Measurements from ENCODE around the gene NFKBIE. TPM values are rescaled to one million over a fixed set of nuclear protein-coding genes. Genes with fewer than 3 reads are reported as not detected.

NFKBIE gene
- total and polyA plus RNA-seq, 9 of the 15 experiments (the other 6 are each of a cell fraction or from before 2014, with no cell fraction given) = 2.1 to 16.4 (median 11.7) TPM

DNA sequence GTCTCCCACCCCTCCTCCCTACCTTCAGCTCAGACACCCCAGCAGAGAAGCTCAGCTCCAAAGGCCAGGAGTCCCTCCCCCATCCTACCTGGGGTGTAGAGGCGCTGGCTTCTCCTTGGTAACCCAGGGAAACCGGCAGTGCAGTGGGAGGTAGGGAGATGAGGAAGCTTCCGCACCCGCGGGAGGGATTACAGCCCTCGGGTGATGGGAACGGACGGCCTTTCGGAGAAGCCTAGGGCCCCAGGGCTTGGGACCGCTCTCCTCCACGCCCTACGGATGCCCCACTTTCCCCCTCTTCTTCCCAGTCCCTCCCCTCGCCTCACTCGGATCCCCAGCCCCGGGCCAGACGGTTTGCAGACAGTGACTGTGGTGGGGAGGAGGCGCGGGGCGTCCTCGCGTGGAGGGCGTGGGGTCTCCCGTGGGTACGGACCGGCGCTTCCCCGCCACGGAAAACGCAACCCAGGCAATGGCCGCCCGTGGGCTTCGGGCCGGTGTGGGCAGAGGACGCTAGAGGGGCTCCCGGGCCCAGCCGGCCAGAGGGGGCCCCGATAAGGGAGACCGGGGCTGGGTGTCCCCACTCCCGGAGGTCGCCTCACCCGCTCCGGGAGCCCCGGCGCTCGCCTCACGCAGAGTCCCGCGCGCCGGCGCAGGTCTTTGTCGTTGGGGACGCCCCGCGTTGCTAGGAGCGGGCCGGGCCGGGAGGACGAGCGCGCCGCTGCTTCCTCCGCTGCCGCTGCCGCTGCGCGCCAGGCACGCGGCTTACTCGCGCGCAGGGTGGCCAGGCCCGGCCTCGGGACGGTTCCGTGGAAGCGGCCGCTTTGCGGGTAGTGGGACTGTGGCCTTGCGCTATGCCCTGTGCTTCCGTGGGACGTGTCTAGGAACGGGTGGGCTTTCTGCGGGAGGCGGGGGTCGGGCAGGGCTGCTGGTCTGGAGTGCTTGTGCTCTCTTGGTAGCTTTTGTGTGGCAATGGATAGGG is 32.0 kb upstream of the NFKBIE start (continued):
- TF ChIP-seq, protein P1, sequence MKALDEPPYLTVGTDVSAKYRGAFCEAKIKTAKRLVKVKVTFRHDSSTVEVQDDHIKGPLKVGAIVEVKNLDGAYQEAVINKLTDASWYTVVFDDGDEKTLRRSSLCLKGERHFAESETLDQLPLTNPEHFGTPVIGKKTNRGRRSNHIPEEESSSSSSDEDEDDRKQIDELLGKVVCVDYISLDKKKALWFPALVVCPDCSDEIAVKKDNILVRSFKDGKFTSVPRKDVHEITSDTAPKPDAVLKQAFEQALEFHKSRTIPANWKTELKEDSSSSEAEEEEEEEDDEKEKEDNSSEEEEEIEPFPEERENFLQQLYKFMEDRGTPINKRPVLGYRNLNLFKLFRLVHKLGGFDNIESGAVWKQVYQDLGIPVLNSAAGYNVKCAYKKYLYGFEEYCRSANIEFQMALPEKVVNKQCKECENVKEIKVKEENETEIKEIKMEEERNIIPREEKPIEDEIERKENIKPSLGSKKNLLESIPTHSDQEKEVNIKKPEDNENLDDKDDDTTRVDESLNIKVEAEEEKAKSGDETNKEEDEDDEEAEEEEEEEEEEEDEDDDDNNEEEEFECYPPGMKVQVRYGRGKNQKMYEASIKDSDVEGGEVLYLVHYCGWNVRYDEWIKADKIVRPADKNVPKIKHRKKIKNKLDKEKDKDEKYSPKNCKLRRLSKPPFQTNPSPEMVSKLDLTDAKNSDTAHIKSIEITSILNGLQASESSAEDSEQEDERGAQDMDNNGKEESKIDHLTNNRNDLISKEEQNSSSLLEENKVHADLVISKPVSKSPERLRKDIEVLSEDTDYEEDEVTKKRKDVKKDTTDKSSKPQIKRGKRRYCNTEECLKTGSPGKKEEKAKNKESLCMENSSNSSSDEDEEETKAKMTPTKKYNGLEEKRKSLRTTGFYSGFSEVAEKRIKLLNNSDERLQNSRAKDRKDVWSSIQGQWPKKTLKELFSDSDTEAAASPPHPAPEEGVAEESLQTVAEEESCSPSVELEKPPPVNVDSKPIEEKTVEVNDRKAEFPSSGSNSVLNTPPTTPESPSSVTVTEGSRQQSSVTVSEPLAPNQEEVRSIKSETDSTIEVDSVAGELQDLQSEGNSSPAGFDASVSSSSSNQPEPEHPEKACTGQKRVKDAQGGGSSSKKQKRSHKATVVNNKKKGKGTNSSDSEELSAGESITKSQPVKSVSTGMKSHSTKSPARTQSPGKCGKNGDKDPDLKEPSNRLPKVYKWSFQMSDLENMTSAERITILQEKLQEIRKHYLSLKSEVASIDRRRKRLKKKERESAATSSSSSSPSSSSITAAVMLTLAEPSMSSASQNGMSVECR (CRISPR knock-in tag; IDR thresholded peaks at IDR 0.05) = peak; percentile 85
- TF ChIP-seq ELF4 (CRISPR knock-in tag; IDR thresholded peaks at IDR 0.05) = no peak
- no peak for TF ChIP-seq TBL1XR1 (IDR thresholded peaks at IDR 0.05; ENCODE audit: low read length in 2 of 2)
- no peak for TF ChIP-seq RBBP5 (IDR thresholded peaks at IDR 0.05; ENCODE audit: borderline replicate concordance, insufficient read depth, low read length, poor library complexity, severe bottlenecking)
- TF ChIP-seq NR3C1 (CRISPR knock-in tag; IDR thresholded peaks at IDR 0.05) = 0 out of 2 replicates have a peak, but pooled peaks have one; percentile 81
- TF ChIP-seq POLR2AphosphoS5 (IDR thresholded peaks at IDR 0.05; ENCODE audit: control insufficient read depth, insufficient read depth, low read depth, low read length) = no peak
- peak; percentile 84 for TF ChIP-seq SAFB (IDR thresholded peaks at IDR 0.05; ENCODE audit: borderline replicate concordance, low read depth, low read length)
- TF ChIP-seq SIN3A (IDR thresholded peaks at IDR 0.05; ENCODE audit: borderline replicate concordance in 2 of 2, control insufficient read depth in 1 of 2, low read depth in 2 of 2, low read length in 2 of 2) = peak in 1 of 2 experiments; percentile 81; a peak in 1 of 4 replicates
